HL-60 (cell line): ENCODE results near the gene COL1A2.

Experiments used
- GABPA ChIP-seq: IDR thresholded peaks from 2 replicates; pipeline ENCODE4 v1.6.1; 2012; ENCODE audit warnings: low read depth
- POLR2AphosphoS5 ChIP-seq: IDR thresholded peaks from 2 replicates; pipeline ENCODE4 v1.6.1; 2012; ENCODE audit warnings: low read depth
- SPI1 ChIP-seq: IDR thresholded peaks from 2 replicates; pipeline ENCODE4 v1.6.1; 2012; ENCODE audit warnings: low read depth, mild to moderate bottlenecking, borderline replicate concordance
- TF ChIP-seq, protein P1 (sequence below): IDR thresholded peaks from one replicate; pipeline ENCODE4 v1.5.1; 2011; ENCODE audit warnings: low read length, control low read depth, inconsistent platforms; ENCODE audit not compliant: insufficient read depth
- TF ChIP-seq, protein P2 (sequence below): IDR thresholded peaks from 2 replicates; pipeline ENCODE4 v1.6.1; 2012; ENCODE audit warnings: low read depth; ENCODE audit not compliant: insufficient replicate concordance

DNA sequence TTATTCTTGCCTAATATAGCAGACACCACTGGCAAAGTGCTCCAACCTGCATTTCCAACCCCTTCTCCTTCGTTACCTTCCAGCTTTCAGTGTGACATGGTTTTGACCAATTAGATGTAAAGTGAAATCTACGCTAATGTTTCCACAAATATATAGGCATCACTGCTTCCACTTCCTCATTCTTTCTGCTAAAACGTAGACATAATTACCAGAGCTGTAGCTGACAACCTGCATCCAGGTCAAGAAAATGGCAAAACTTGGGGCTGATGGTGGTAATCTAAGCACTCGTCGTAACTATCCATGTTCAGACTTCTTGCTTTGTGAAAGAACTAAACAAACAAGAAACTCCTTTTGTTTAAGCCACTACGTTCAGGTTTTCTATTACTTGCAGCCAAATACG, 41.8 kb upstream of the COL1A2 start:
- TF ChIP-seq POLR2AphosphoS5, result no peak
- TF ChIP-seq, protein P1, sequence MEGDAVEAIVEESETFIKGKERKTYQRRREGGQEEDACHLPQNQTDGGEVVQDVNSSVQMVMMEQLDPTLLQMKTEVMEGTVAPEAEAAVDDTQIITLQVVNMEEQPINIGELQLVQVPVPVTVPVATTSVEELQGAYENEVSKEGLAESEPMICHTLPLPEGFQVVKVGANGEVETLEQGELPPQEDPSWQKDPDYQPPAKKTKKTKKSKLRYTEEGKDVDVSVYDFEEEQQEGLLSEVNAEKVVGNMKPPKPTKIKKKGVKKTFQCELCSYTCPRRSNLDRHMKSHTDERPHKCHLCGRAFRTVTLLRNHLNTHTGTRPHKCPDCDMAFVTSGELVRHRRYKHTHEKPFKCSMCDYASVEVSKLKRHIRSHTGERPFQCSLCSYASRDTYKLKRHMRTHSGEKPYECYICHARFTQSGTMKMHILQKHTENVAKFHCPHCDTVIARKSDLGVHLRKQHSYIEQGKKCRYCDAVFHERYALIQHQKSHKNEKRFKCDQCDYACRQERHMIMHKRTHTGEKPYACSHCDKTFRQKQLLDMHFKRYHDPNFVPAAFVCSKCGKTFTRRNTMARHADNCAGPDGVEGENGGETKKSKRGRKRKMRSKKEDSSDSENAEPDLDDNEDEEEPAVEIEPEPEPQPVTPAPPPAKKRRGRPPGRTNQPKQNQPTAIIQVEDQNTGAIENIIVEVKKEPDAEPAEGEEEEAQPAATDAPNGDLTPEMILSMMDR, result no peak
- no peak for TF ChIP-seq GABPA
- TF ChIP-seq, protein P2, sequence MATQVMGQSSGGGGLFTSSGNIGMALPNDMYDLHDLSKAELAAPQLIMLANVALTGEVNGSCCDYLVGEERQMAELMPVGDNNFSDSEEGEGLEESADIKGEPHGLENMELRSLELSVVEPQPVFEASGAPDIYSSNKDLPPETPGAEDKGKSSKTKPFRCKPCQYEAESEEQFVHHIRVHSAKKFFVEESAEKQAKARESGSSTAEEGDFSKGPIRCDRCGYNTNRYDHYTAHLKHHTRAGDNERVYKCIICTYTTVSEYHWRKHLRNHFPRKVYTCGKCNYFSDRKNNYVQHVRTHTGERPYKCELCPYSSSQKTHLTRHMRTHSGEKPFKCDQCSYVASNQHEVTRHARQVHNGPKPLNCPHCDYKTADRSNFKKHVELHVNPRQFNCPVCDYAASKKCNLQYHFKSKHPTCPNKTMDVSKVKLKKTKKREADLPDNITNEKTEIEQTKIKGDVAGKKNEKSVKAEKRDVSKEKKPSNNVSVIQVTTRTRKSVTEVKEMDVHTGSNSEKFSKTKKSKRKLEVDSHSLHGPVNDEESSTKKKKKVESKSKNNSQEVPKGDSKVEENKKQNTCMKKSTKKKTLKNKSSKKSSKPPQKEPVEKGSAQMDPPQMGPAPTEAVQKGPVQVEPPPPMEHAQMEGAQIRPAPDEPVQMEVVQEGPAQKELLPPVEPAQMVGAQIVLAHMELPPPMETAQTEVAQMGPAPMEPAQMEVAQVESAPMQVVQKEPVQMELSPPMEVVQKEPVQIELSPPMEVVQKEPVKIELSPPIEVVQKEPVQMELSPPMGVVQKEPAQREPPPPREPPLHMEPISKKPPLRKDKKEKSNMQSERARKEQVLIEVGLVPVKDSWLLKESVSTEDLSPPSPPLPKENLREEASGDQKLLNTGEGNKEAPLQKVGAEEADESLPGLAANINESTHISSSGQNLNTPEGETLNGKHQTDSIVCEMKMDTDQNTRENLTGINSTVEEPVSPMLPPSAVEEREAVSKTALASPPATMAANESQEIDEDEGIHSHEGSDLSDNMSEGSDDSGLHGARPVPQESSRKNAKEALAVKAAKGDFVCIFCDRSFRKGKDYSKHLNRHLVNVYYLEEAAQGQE, result no peak
- peak; percentile 61; the same call in 1 of the 2 replicates for TF ChIP-seq SPI1
